Measurements from ENCODE around the gene SPTB. TPM values are rescaled to one million over a fixed set of nuclear protein-coding genes. Genes with fewer than 3 reads are reported as not detected.

SPTB gene
- total and polyA plus RNA-seq, 10 of the 15 experiments (the other 5 are each of a cell fraction or from before 2014, with no cell fraction given) = under 0.01 to 0.04 (median 0.02) TPM; not detected in 4

DNA sequence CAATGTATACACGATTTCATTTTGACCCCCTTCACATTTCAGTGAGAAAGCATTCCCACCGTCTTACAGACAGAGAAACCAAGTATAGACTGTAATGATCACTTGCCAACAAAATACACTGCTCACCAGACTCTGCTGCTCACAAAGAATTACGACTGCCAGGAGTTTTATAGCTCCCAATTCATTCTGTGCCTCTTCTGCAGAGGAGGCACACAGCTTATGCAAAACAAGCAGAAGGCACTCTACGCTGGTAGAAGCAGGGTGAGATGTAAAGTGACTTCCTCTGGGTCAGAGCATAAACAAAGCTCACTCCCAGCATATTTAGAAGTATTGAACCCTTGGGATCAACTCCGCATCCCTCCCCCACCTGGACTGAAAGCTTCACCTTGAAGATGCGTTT lies 14.6 kb downstream of the SPTB start:
- ChIA-PET CTCF (no interaction called here), RAD21 (ENCODE audit: unreplicated experiment) (no interaction called here), SMC1A (ENCODE audit: uncharacterized antibody, unreplicated experiment) (interaction anchor here (1.0 kb wide), 1 partner anchor 15 kb away, joined by 3 read pairs; the partner anchor contains the start of gene SPTB), POLR2A (no interaction called here)
- H3K9me3 ChIP-seq (replicated peaks; ENCODE audit: control insufficient read depth, insufficient read depth, low read length) = no peaks in the 10 kb centered on the region
- H3K4me2 ChIP-seq (ENCODE audit: control insufficient read depth, insufficient read depth) = no peak overlapping the region
- DNase-seq (ENCODE audit: low read depth, low spot score) (no peak), FAIRE-seq (no peak), ATAC-seq (no peak)
- H3K27ac ChIP-seq (ENCODE audit: control insufficient read depth, insufficient read depth) = no peak overlapping the region
- no peak overlapping the region for H3K9ac ChIP-seq (ENCODE audit: control insufficient read depth, insufficient read depth, low read length)
- H4K20me1 ChIP-seq (ENCODE audit: control insufficient read depth, insufficient read depth) = no peaks in the 10 kb centered on the region
- no peaks in the 10 kb centered on the region for H3K4me1 ChIP-seq (ENCODE audit: control insufficient read depth, insufficient read depth, low read length)
- no peak overlapping the region for H3K4me3 ChIP-seq
- H3K79me2 ChIP-seq (ENCODE audit: control insufficient read depth, insufficient read depth, low read length) = no peaks in the 10 kb centered on the region
- H3K36me3 ChIP-seq (ENCODE audit: control insufficient read depth in 2 of 2, insufficient read depth in 2 of 2, low read length in 1 of 2) = no peaks in the 10 kb centered on the region
- in situ Hi-C loops (cut with MboI) (no loop called here), intact Hi-C loops (cut with micrococcal nuclease; ENCODE audit: unreplicated experiment) (no loop called here)
- H3K27me3 ChIP-seq (replicated peaks in 1 of 2; ENCODE audit: control insufficient read depth in 2 of 2, insufficient read depth in 2 of 2, low read length in 1 of 2) = peaks cover 0 to 5% of the 10 kb centered on the region in 2 experiments; a peak in 1 of 4 replicates
- WGBS (ENCODE audit: insufficient coverage, insufficient replicate concordance, low lambda C conversion rate, missing lambda C conversion rate) = 26% methylated on average over 6 of the region's 6 CpGs
- no peak for TF ChIP-seq SUPT20H (IDR thresholded peaks at IDR 0.05; ENCODE audit: borderline replicate concordance, control insufficient read depth, low read depth, low read length)
- TF ChIP-seq YY1 (IDR thresholded peaks at IDR 0.05; ENCODE audit: low read depth, low read length) = no peak
- no peak for TF ChIP-seq NFYA (IDR thresholded peaks at IDR 0.05; ENCODE audit: borderline replicate concordance, low read depth, low read length)
- TF ChIP-seq IKZF2 (IDR thresholded peaks at IDR 0.05) = no peak
- TF ChIP-seq GABPA (IDR thresholded peaks at IDR 0.05; ENCODE audit: low read depth) = no peak
- TF ChIP-seq CEBPB (IDR thresholded peaks at IDR 0.05; ENCODE audit: borderline replicate concordance in 1 of 2, low read depth in 2 of 2, low read length in 2 of 2) = no peak
- TF ChIP-seq, protein P1, sequence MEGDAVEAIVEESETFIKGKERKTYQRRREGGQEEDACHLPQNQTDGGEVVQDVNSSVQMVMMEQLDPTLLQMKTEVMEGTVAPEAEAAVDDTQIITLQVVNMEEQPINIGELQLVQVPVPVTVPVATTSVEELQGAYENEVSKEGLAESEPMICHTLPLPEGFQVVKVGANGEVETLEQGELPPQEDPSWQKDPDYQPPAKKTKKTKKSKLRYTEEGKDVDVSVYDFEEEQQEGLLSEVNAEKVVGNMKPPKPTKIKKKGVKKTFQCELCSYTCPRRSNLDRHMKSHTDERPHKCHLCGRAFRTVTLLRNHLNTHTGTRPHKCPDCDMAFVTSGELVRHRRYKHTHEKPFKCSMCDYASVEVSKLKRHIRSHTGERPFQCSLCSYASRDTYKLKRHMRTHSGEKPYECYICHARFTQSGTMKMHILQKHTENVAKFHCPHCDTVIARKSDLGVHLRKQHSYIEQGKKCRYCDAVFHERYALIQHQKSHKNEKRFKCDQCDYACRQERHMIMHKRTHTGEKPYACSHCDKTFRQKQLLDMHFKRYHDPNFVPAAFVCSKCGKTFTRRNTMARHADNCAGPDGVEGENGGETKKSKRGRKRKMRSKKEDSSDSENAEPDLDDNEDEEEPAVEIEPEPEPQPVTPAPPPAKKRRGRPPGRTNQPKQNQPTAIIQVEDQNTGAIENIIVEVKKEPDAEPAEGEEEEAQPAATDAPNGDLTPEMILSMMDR (IDR thresholded peaks at IDR 0.05 in 2 of 3, conservative IDR thresholded peaks at IDR 0.05 in 1 of 3; ENCODE audit: control insufficient read depth in 2 of 3, extremely low read depth in 1 of 3, insufficient read depth in 1 of 3, low read depth in 3 of 3, low read length in 3 of 3) = no peak
- TF ChIP-seq ZNF217 (IDR thresholded peaks at IDR 0.05) = no peak
- TF ChIP-seq PAX5 (IDR thresholded peaks at IDR 0.05; ENCODE audit: borderline replicate concordance, low read depth, low read length) = no peak
- no peak for TF ChIP-seq FOXK2 (IDR thresholded peaks at IDR 0.05)
- no peak for TF ChIP-seq RB1 (IDR thresholded peaks at IDR 0.05; ENCODE audit: borderline replicate concordance)
- no peak for TF ChIP-seq MXI1 (IDR thresholded peaks at IDR 0.05; ENCODE audit: low read depth, low read length)
- TF ChIP-seq WRNIP1 (IDR thresholded peaks at IDR 0.05; ENCODE audit: borderline replicate concordance, low read depth, low read length) = no peak
- TF ChIP-seq NRF1 (conservative IDR thresholded peaks at IDR 0.05; ENCODE audit: low read depth, low read length) = no peak
- no peak for TF ChIP-seq SRF (IDR thresholded peaks at IDR 0.05; ENCODE audit: low read depth in 2 of 2, low read length in 2 of 2)
- TF ChIP-seq NBN (IDR thresholded peaks at IDR 0.05) = no peak
- no peak for TF ChIP-seq GATAD2B (conservative IDR thresholded peaks at IDR 0.05; ENCODE audit: low read depth)
- no peak for TF ChIP-seq BMI1 (IDR thresholded peaks at IDR 0.05; ENCODE audit: borderline replicate concordance)
- no peak overlapping the region for H2AFZ ChIP-seq (ENCODE audit: control insufficient read depth, low read depth, low read length)
- BruUV-seq (replicated peaks) = no TSS peak
